ENCODE results near the gene SLC6A4. TPM values are rescaled to one million over a fixed set of nuclear protein-coding genes. Genes with fewer than 3 reads are reported as not detected.

Gene SLC6A4
- total and polyA plus RNA-seq, 4 donors, result 0.05 to 0.70 TPM; not detected in 2

DNA sequence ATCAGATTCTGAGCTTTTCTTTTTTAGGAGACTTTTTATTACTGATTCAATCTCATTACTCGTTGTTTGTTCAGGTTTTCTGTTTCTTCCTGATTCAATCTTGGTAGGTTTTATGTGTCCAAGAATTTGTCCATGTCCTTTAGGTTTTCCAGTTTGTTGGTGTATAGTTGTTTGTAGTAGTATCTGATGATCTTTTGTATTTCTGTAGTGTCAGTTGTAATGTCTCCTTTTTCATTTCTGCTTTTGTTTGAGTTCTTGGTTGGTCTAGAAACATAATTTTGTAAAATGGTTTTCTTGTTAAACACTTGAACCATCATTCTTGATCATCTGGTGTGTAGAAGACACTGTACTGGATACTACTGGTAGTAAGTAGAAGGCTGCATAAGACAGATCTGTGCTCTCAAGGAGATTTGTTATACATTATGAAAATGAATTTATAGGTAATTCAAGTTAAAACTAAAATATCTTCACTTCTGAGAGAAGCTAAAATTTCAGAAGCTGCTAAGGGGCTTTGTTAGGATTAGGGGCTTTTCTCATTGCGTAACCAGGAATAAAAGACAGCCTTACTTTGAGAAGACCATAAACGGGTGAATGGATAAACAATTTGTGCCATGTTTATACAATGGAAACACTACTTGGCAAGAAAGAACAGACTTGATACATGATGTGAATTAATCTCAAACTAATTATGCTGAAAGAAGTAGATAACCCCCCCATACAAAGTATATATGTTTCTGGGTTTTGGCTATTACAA lies 74.9 kb downstream of the SLC6A4 start:
- no peak overlapping the region for H3K27ac ChIP-seq (ENCODE audit: low read depth in 1 of 2, low read length in 2 of 2)
- no peak overlapping the region for H3K9ac ChIP-seq (ENCODE audit: low read depth in 1 of 2, low read length in 2 of 2)
- no peaks in the 10 kb centered on the region for H3K27me3 ChIP-seq (ENCODE audit: control insufficient read depth in 4 of 4, insufficient read depth in 4 of 4, low read length in 3 of 4)
- no peak for DNase-seq (ENCODE audit: low spot score)
- H3K4me3 ChIP-seq (ENCODE audit: low read depth in 1 of 3, low read length in 3 of 3), result no peak overlapping the region
- H3K9me3 ChIP-seq (ENCODE audit: control insufficient read depth in 4 of 4, low read length in 3 of 4), result no peaks in the 10 kb centered on the region
- TF ChIP-seq EGR1 (IDR thresholded peaks at IDR 0.05; ENCODE audit: low read depth in 2 of 2), result no peak
- whole genome bisulfite sequencing, result 68% methylated on average over 3 of the region's 3 CpGs
- H3K4me1 ChIP-seq (ENCODE audit: control insufficient read depth in 4 of 4, insufficient read depth in 4 of 4, low read length in 3 of 4), result peaks cover 0 to 10% (median 3%) of the 10 kb centered on the region in 4 donors
- H3K36me3 ChIP-seq (ENCODE audit: control insufficient read depth in 4 of 4, insufficient read depth in 3 of 4, low read depth in 1 of 4, low read length in 3 of 4), result peaks cover 0 to 12% (median under 1%) of the 10 kb centered on the region in 4 donors

DNA sequence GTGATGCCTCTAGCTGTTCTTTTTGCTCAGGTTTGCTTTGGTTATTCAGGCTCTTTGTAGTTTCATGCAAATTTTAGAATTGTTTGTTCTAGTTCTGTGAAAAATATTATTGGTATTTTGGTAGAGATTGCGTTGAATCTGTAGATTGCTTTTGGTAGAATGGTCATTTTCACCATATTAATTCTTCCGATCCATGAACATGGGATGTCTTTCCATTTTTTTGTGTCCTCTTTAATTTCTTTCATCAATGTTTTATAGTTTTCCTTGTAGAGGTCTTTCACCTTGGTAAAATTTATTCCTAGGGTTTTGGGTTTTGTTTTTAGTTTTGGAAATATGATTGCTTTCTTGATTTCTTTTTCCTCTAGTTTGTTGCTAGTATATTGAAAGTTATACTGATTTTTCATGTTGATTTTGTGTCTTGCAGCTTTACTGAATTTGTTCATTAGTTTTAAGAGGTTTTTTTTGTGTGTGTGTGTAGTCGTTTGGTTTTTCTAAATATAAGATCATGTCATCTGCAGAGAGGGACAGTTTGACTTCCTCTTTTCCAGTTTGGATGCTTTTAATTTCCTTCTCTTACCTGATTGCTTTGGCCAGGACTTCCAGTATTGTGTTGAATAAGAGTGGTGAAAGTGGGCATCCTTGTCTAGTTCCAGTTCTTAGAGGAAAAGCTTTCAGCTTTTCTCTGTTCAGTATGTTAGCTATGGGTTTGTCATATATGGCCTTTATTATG lies 76.4 kb downstream of the SLC6A4 start:
- H3K36me3 ChIP-seq (ENCODE audit: control insufficient read depth in 4 of 4, insufficient read depth in 3 of 4, low read depth in 1 of 4, low read length in 3 of 4), result peaks cover 0 to 8% (median under 1%) of the 10 kb centered on the region in 4 donors
- 94% methylated on average over 3 of the region's 3 CpGs for WGBS
- TF ChIP-seq RAD21 (IDR thresholded peaks at IDR 0.05), result no peak
- no peak for TF ChIP-seq GABPA (IDR thresholded peaks at IDR 0.05 in 1 of 2, conservative IDR thresholded peaks at IDR 0.05 in 1 of 2)
- TF ChIP-seq, protein P1, sequence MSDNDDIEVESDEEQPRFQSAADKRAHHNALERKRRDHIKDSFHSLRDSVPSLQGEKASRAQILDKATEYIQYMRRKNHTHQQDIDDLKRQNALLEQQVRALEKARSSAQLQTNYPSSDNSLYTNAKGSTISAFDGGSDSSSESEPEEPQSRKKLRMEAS (IDR thresholded peaks at IDR 0.05), result no peak
- no peak for TF ChIP-seq SP1 (IDR thresholded peaks at IDR 0.05)
- TF ChIP-seq FOXA2 (IDR thresholded peaks at IDR 0.05), result no peak
- TF ChIP-seq JUND (IDR thresholded peaks at IDR 0.05), result no peak
- TF ChIP-seq, protein P2, sequence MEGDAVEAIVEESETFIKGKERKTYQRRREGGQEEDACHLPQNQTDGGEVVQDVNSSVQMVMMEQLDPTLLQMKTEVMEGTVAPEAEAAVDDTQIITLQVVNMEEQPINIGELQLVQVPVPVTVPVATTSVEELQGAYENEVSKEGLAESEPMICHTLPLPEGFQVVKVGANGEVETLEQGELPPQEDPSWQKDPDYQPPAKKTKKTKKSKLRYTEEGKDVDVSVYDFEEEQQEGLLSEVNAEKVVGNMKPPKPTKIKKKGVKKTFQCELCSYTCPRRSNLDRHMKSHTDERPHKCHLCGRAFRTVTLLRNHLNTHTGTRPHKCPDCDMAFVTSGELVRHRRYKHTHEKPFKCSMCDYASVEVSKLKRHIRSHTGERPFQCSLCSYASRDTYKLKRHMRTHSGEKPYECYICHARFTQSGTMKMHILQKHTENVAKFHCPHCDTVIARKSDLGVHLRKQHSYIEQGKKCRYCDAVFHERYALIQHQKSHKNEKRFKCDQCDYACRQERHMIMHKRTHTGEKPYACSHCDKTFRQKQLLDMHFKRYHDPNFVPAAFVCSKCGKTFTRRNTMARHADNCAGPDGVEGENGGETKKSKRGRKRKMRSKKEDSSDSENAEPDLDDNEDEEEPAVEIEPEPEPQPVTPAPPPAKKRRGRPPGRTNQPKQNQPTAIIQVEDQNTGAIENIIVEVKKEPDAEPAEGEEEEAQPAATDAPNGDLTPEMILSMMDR (IDR thresholded peaks at IDR 0.05; ENCODE audit: low read depth, low read length, missing input control), result no peak
- no peak for TF ChIP-seq NR2F2 (IDR thresholded peaks at IDR 0.05)
- TF ChIP-seq YY1 (IDR thresholded peaks at IDR 0.05), result no peak
- no peak for TF ChIP-seq TAF1 (conservative IDR thresholded peaks at IDR 0.05)

DNA sequence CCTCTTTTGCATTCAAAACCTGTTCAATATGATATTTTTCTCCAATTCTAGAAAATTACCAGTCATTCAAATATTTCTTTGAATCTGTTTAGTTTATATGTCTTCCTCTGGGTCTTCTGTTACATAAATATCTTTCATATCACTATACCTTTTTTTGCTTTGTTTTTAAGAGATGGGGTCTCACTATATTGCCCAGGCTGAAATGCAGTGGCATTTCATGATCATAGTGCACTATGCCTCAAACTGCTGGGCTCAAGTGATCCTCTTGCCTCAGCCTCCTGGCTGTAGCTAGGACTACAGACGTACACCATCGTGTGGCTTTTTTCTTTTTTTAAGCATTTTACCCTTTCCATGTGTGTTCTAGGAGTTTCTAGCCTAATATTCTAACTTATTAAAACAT lies 80.1 kb downstream of the SLC6A4 start:
- TF ChIP-seq TAF1 (conservative IDR thresholded peaks at IDR 0.05), result no peak
- no peak for TF ChIP-seq FOXA2 (IDR thresholded peaks at IDR 0.05)
- no peak for TF ChIP-seq HNF4G (IDR thresholded peaks at IDR 0.05)
- TF ChIP-seq HNF4A (conservative IDR thresholded peaks at IDR 0.05), result no peak
- no peak for TF ChIP-seq EGR1 (IDR thresholded peaks at IDR 0.05; ENCODE audit: low read depth in 2 of 2)
- no peak for TF ChIP-seq GABPA (IDR thresholded peaks at IDR 0.05 in 1 of 2, conservative IDR thresholded peaks at IDR 0.05 in 1 of 2)
- no peak for TF ChIP-seq YY1 (IDR thresholded peaks at IDR 0.05)
- Histone ChIP-seq H3K36me3 (ENCODE audit: control insufficient read depth in 4 of 4, insufficient read depth in 3 of 4, low read depth in 1 of 4, low read length in 3 of 4) (peaks cover 0 to 7% (median under 1%) of the 10 kb centered on the region in 4 donors), H3K9ac (ENCODE audit: low read depth in 1 of 2, low read length in 2 of 2) (no peak overlapping the region), H3K27ac (ENCODE audit: low read depth in 1 of 2, low read length in 2 of 2) (no peak overlapping the region), H3K4me1 (ENCODE audit: control insufficient read depth in 4 of 4, insufficient read depth in 4 of 4, low read length in 3 of 4) (no peaks in the 10 kb centered on the region), H3K27me3 (ENCODE audit: control insufficient read depth in 4 of 4, insufficient read depth in 4 of 4, low read length in 3 of 4) (no peaks in the 10 kb centered on the region), H3K4me3 (ENCODE audit: low read depth in 1 of 3, low read length in 3 of 3) (no peak overlapping the region), H3K9me3 (ENCODE audit: control insufficient read depth in 4 of 4, low read length in 3 of 4) (no peaks in the 10 kb centered on the region)
- DNase-seq (ENCODE audit: low spot score), result no peak
- WGBS, result 99% methylated on average over 2 of the region's 2 CpGs

More for the DNA sequence above, 76.4 kb downstream of the SLC6A4 start:
- Histone ChIP-seq H3K4me3 (ENCODE audit: low read depth in 1 of 3, low read length in 3 of 3) (no peak overlapping the region), H3K9ac (ENCODE audit: low read depth in 1 of 2, low read length in 2 of 2) (no peak overlapping the region), H3K27me3 (ENCODE audit: control insufficient read depth in 4 of 4, insufficient read depth in 4 of 4, low read length in 3 of 4) (no peaks in the 10 kb centered on the region), H3K27ac (ENCODE audit: low read depth in 1 of 2, low read length in 2 of 2) (no peak overlapping the region), H3K9me3 (ENCODE audit: control insufficient read depth in 4 of 4, low read length in 3 of 4) (no peaks in the 10 kb centered on the region), H3K4me1 (ENCODE audit: control insufficient read depth in 4 of 4, insufficient read depth in 4 of 4, low read length in 3 of 4) (peaks cover 0 to 10% (median 3%) of the 10 kb centered on the region in 4 donors)
- DNase-seq (ENCODE audit: low spot score), result no peak

Data from liver (tissue), 9 donors.